Effector memory CD4-positive, alpha-beta T cell (primary cell): ENCODE results near the gene TNFRSF1A.

Experiments used
- DNase-seq, 3 donors: peaks; one replicate each; pipeline ENCODE4 v3.0.0-alpha.2; 2020
- H3K27ac ChIP-seq: 2 replicates; pipeline ENCODE4 v1.7.0; 2013; ENCODE audit warnings: mild to moderate bottlenecking, low read length, moderate library complexity; ENCODE audit not compliant: insufficient read depth, poor library complexity, severe bottlenecking
- H3K27me3 ChIP-seq: replicated peaks from 2 replicates; pipeline ENCODE4 v1.7.0; 2013; ENCODE audit warnings: mild to moderate bottlenecking, low read length; ENCODE audit not compliant: insufficient read depth, control insufficient read depth, poor library complexity, severe bottlenecking
- H3K36me3 ChIP-seq: 2 replicates; pipeline ENCODE4 v1.7.0; 2013; ENCODE audit warnings: mild to moderate bottlenecking, low read length, moderate library complexity; ENCODE audit not compliant: control insufficient read depth, insufficient read depth
- H3K4me1 ChIP-seq: 2 replicates; pipeline ENCODE4 v1.7.0; 2013; ENCODE audit warnings: low read length, mild to moderate bottlenecking; ENCODE audit not compliant: control insufficient read depth, insufficient read depth, poor library complexity, severe bottlenecking
- H3K4me3 ChIP-seq: 2 replicates; pipeline ENCODE4 v1.7.0; 2013; ENCODE audit warnings: low read length, low read depth, mild to moderate bottlenecking; ENCODE audit not compliant: insufficient read depth, poor library complexity, severe bottlenecking
- H3K9me3 ChIP-seq: 2 replicates; pipeline ENCODE4 v1.7.0; 2013; ENCODE audit warnings: mild to moderate bottlenecking, low read length, moderate library complexity; ENCODE audit not compliant: control insufficient read depth

TNFRSF1A gene

GRCh38 chr12:6323340-6323994, 18.4 kb downstream of the TNFRSF1A start:
- H3K27me3 ChIP-seq: no peaks in the 10 kb centered on the region
- peak overlapping the region; percentile 5 for H3K4me3 ChIP-seq
- peak overlapping the region; percentile 46 for H3K27ac ChIP-seq
- H3K4me1 ChIP-seq: peaks cover 23% of the 10 kb centered on the region
- no peaks in the 10 kb centered on the region for H3K9me3 ChIP-seq
- DNase-seq: peak in 1 of 3 donors; percentile 27
- peaks cover 1% of the 10 kb centered on the region for H3K36me3 ChIP-seq

GRCh38 chr12:6322969-6323339, 18.9 kb downstream of the TNFRSF1A start:
- Histone ChIP-seq H3K36me3 (no peaks in the 10 kb centered on the region), H3K27me3 (no peaks in the 10 kb centered on the region), H3K4me3 (no peak overlapping the region), H3K27ac (no peak overlapping the region), H3K4me1 (peaks cover 29% of the 10 kb centered on the region), H3K9me3 (no peaks in the 10 kb centered on the region)
- DNase-seq: no peak

- Histone ChIP-seq H3K4me3 (no peak overlapping the region), H3K4me1 (peaks cover 31% of the 10 kb centered on the region), H3K27ac (no peak overlapping the region), H3K9me3 (no peaks in the 10 kb centered on the region), H3K27me3 (no peaks in the 10 kb centered on the region), H3K36me3 (no peaks in the 10 kb centered on the region)
- no peak for DNase-seq
These were observed 19.5 kb downstream of the TNFRSF1A start for GRCh38 chr12:6322352-6322751.

GRCh38 chr12:6321905-6322304, 20.0 kb downstream of the TNFRSF1A start:
- no peak for DNase-seq
- peaks cover 31% of the 10 kb centered on the region for H3K4me1 ChIP-seq
- no peaks in the 10 kb centered on the region for H3K27me3 ChIP-seq
- H3K9me3 ChIP-seq: no peaks in the 10 kb centered on the region
- no peak overlapping the region for H3K27ac ChIP-seq
- H3K36me3 ChIP-seq: no peaks in the 10 kb centered on the region
- no peak overlapping the region for H3K4me3 ChIP-seq

- H3K9me3 ChIP-seq: no peaks in the 10 kb centered on the region
- H3K4me1 ChIP-seq: peaks cover 24% of the 10 kb centered on the region
- H3K4me3 ChIP-seq: no peak overlapping the region
- H3K27ac ChIP-seq: no peak overlapping the region
- no peaks in the 10 kb centered on the region for H3K27me3 ChIP-seq
- DNase-seq: no peak
- H3K36me3 ChIP-seq: no peaks in the 10 kb centered on the region
These were observed 22.4 kb downstream of the TNFRSF1A start for GRCh38 chr12:6319446-6319845.

- DNase-seq: no peak
- Histone ChIP-seq H3K4me1 (peaks cover 19% of the 10 kb centered on the region), H3K27ac (no peak overlapping the region), H3K36me3 (no peaks in the 10 kb centered on the region), H3K27me3 (no peaks in the 10 kb centered on the region), H3K9me3 (no peaks in the 10 kb centered on the region), H3K4me3 (no peak overlapping the region)
These were observed 23.4 kb downstream of the TNFRSF1A start for GRCh38 chr12:6318440-6318879.

GRCh38 chr12:6317693-6318439, 24.0 kb downstream of the TNFRSF1A start:
- Histone ChIP-seq H3K36me3 (no peaks in the 10 kb centered on the region), H3K4me1 (peaks cover 13% of the 10 kb centered on the region), H3K27me3 (no peaks in the 10 kb centered on the region), H3K27ac (no peak overlapping the region), H3K4me3 (no peak overlapping the region), H3K9me3 (no peaks in the 10 kb centered on the region)
- no peak for DNase-seq

- no peaks in the 10 kb centered on the region for H3K36me3 ChIP-seq
- no peak for DNase-seq
- peaks cover 8% of the 10 kb centered on the region for H3K4me1 ChIP-seq
- no peak overlapping the region for H3K4me3 ChIP-seq
- no peak overlapping the region for H3K27ac ChIP-seq
- no peaks in the 10 kb centered on the region for H3K27me3 ChIP-seq
- no peaks in the 10 kb centered on the region for H3K9me3 ChIP-seq
These were observed 24.8 kb downstream of the TNFRSF1A start for GRCh38 chr12:6316921-6317692.

- DNase-seq: no peak
- no peaks in the 10 kb centered on the region for H3K36me3 ChIP-seq
- peaks cover 10% of the 10 kb centered on the region for H3K4me1 ChIP-seq
- no peaks in the 10 kb centered on the region for H3K9me3 ChIP-seq
- no peak overlapping the region for H3K4me3 ChIP-seq
- no peak overlapping the region for H3K27ac ChIP-seq
- peaks cover 4% of the 10 kb centered on the region for H3K27me3 ChIP-seq
These were observed 25.9 kb downstream of the TNFRSF1A start for GRCh38 chr12:6315704-6316597.
